Measurements from ENCODE around the gene KIFC3. TPM values are rescaled to one million over a fixed set of nuclear protein-coding genes. Genes with fewer than 3 reads are reported as not detected.

The KIFC3 gene
- total RNA-seq, 2 donors from 2014 or later, result 0.16 to 0.64 TPM

GRCh38 chr16:57756424-57757325 lies 45.6 kb downstream of the KIFC3 start:
- H3K36me3 Mint-ChIP-seq, result no peaks in the 10 kb centered on the region
- no peaks in the 10 kb centered on the region for H3K9me3 Mint-ChIP-seq
- peak; percentile 2 to 10 for ATAC-seq
- DNase-seq (ENCODE audit: low spot score in 2 of 2), result no peak
- H3K27ac Mint-ChIP-seq, result peak overlapping the region in 1 of 2 donors; percentile 75

- peak overlapping the region in 1 of 2 donors; percentile 75 for H3K27ac Mint-ChIP-seq
- no peaks in the 10 kb centered on the region for H3K36me3 Mint-ChIP-seq
- no peaks in the 10 kb centered on the region for H3K9me3 Mint-ChIP-seq
- DNase-seq (ENCODE audit: low spot score in 2 of 2) (no peak), ATAC-seq (no peak)
These were observed 46.4 kb downstream of the KIFC3 start for GRCh38 chr16:57755726-57756423.

GRCh38 chr16:57755061-57755684 lies 47.1 kb downstream of the KIFC3 start:
- ATAC-seq (no peak), DNase-seq (ENCODE audit: low spot score in 2 of 2) (no peak)
- H3K27ac Mint-ChIP-seq, result peak overlapping the region in 1 of 2 donors; percentile 52
- H3K36me3 Mint-ChIP-seq, result no peaks in the 10 kb centered on the region
- no peaks in the 10 kb centered on the region for H3K9me3 Mint-ChIP-seq

- no peak for ATAC-seq
- H3K9me3 Mint-ChIP-seq, result no peaks in the 10 kb centered on the region
- no peak for DNase-seq (ENCODE audit: low spot score in 2 of 2)
- peak overlapping the region; percentile 52 to 69 for H3K27ac Mint-ChIP-seq
- no peaks in the 10 kb centered on the region for H3K36me3 Mint-ChIP-seq
These were observed 47.8 kb downstream of the KIFC3 start for GRCh38 chr16:57754354-57755060.

- DNase-seq (ENCODE audit: low spot score in 2 of 2) (no peak), ATAC-seq (no peak)
- Mint-ChIP-seq H3K27ac (peak overlapping the region; percentile 52 to 69), H3K36me3 (no peaks in the 10 kb centered on the region), H3K9me3 (no peaks in the 10 kb centered on the region)
These were observed 48.6 kb downstream of the KIFC3 start for GRCh38 chr16:57753448-57754353.

- no peaks in the 10 kb centered on the region for H3K36me3 Mint-ChIP-seq
- ATAC-seq (no peak), DNase-seq (ENCODE audit: low spot score in 2 of 2) (no peak)
- H3K9me3 Mint-ChIP-seq, result no peaks in the 10 kb centered on the region
- no peak overlapping the region for H3K27ac Mint-ChIP-seq
These were observed 49.5 kb downstream of the KIFC3 start for GRCh38 chr16:57752581-57753447.

- no peak for DNase-seq (ENCODE audit: low spot score in 2 of 2)
- no peak for ATAC-seq
- Mint-ChIP-seq H3K9me3 (no peaks in the 10 kb centered on the region), H3K27ac (peak overlapping the region in 1 of 2 donors; percentile 59), H3K36me3 (no peaks in the 10 kb centered on the region)
These were observed 50.1 kb downstream of the KIFC3 start for GRCh38 chr16:57752203-57752580.

- ATAC-seq (no peak), DNase-seq (ENCODE audit: low spot score in 2 of 2) (no peak)
- no peaks in the 10 kb centered on the region for H3K36me3 Mint-ChIP-seq
- H3K27ac Mint-ChIP-seq, result peak overlapping the region; percentile 59 to 77
- H3K9me3 Mint-ChIP-seq, result no peaks in the 10 kb centered on the region
These were observed 50.6 kb downstream of the KIFC3 start for GRCh38 chr16:57751539-57752202.

GRCh38 chr16:57750796-57751538 lies 51.3 kb downstream of the KIFC3 start:
- Mint-ChIP-seq H3K36me3 (no peaks in the 10 kb centered on the region), H3K27ac (peak overlapping the region in 1 of 2 donors; percentile 77), H3K9me3 (no peaks in the 10 kb centered on the region)
- no peak for ATAC-seq
- DNase-seq (ENCODE audit: low spot score in 2 of 2), result no peak

- no peak for ATAC-seq
- Mint-ChIP-seq H3K27ac (peak overlapping the region in 1 of 2 donors; percentile 40), H3K36me3 (no peaks in the 10 kb centered on the region), H3K9me3 (no peaks in the 10 kb centered on the region)
- DNase-seq (ENCODE audit: low spot score in 2 of 2), result no peak
These were observed 52.3 kb downstream of the KIFC3 start for GRCh38 chr16:57749856-57750452.

GRCh38 chr16:57749101-57749692 lies 53.1 kb downstream of the KIFC3 start:
- no peak for DNase-seq (ENCODE audit: low spot score in 2 of 2)
- H3K27ac Mint-ChIP-seq, result no peak overlapping the region
- no peak for ATAC-seq
- H3K36me3 Mint-ChIP-seq, result no peaks in the 10 kb centered on the region
- H3K9me3 Mint-ChIP-seq, result no peaks in the 10 kb centered on the region

- Mint-ChIP-seq H3K36me3 (no peaks in the 10 kb centered on the region), H3K9me3 (no peaks in the 10 kb centered on the region), H3K27ac (no peak overlapping the region)
- no peak for ATAC-seq
- DNase-seq (ENCODE audit: low spot score in 2 of 2), result no peak
These were observed 53.7 kb downstream of the KIFC3 start for GRCh38 chr16:57748596-57748995.

GRCh38 chr16:57747996-57748395 lies 54.3 kb downstream of the KIFC3 start:
- H3K36me3 Mint-ChIP-seq, result no peaks in the 10 kb centered on the region
- ATAC-seq, result no peak
- H3K9me3 Mint-ChIP-seq, result no peaks in the 10 kb centered on the region
- no peak overlapping the region for H3K27ac Mint-ChIP-seq
- no peak for DNase-seq (ENCODE audit: low spot score in 2 of 2)
